Progenitor cell of endocrine pancreas (in vitro differentiated cells): ENCODE results near the gene BRD3OS. TPM values are rescaled to one million over a fixed set of nuclear protein-coding genes. Genes with fewer than 3 reads are reported as not detected.

ENCODE experiments used
- DNase-seq: peaks from one replicate; pipeline ENCODE4 v3.0.0; 2021; ENCODE audit warnings: low spot score; ENCODE audit not compliant: unreplicated experiment
- H3K27ac Mint-ChIP-seq: 2 replicates; pipeline ENCODE4 v1.8.0; 2021; ENCODE audit warnings: mild to moderate bottlenecking, moderate library complexity, mixed read lengths
- H3K27me3 Mint-ChIP-seq: 2 replicates; pipeline ENCODE4 v1.8.0; 2021; ENCODE audit warnings: mixed read lengths
- H3K36me3 Mint-ChIP-seq: 2 replicates; pipeline ENCODE4 v1.8.0; 2022; ENCODE audit warnings: mixed read lengths; ENCODE audit not compliant: insufficient read depth
- H3K4me1 Mint-ChIP-seq: 2 replicates; pipeline ENCODE4 v1.8.0; 2021; ENCODE audit warnings: low read depth, mixed read lengths
- H3K4me3 Mint-ChIP-seq: 2 replicates; pipeline ENCODE4 v1.8.0; 2021; ENCODE audit warnings: low read depth, mild to moderate bottlenecking, moderate library complexity, mixed read lengths
- H3K9me3 Mint-ChIP-seq: 2 replicates; pipeline ENCODE4 v1.8.0; 2021; ENCODE audit warnings: low read depth, mixed read lengths
- total RNA-seq: library from RNA; stranded (reverse); gene quantifications from 2 replicates; pipeline ENCODE4 v1.2.1, GENCODE V29; 2021
- TF ChIP-seq, protein P1 (sequence below): fragments of 200-600 bp; sonication (generic); IDR thresholded peaks from one replicate; pipeline ENCODE4 v1.5.0; 2021; ENCODE audit warnings: antibody characterized with exemption, mild to moderate bottlenecking; ENCODE audit not compliant: unreplicated experiment

Gene BRD3OS
- total RNA-seq, 1 donor from 2014 or later: 28.0 TPM

DNA sequence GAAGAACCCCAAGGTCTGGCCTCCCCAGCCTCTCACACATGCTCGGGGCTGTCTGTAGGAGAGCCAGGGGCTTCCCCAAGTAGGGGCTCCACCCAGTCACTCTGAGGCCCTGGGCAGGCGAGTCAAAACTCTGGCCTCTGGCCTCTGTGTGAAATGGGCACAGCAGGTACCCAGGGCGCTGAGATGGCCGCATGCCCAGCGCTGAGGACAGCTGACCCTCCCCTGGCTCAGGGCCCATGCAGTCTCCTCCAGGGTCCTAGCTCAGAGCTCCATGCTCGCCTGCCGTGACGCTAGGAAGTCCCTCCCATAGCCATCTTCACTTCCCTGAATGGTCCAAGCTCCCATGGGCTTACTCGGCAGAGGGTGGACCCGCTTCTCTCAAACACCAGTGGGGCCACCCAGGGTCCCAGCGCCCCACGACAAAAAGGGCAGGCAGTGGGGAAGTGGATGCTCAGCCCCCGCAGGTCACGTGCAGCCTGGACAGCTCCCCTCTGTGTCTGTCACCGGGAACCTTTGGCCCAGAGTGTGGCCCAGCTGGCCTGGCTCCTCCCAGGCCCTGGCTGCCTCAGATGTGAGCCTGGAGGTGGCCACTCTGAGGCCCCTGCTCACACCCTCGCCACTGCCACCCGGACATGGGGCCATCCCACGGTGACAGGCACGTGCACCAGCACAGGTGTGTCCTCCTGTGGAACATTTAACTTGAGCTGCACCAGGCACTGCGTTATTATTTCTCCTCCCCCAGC, 21.0 kb upstream of the BRD3OS start:
- H3K27ac Mint-ChIP-seq: no peak overlapping the region

DNA sequence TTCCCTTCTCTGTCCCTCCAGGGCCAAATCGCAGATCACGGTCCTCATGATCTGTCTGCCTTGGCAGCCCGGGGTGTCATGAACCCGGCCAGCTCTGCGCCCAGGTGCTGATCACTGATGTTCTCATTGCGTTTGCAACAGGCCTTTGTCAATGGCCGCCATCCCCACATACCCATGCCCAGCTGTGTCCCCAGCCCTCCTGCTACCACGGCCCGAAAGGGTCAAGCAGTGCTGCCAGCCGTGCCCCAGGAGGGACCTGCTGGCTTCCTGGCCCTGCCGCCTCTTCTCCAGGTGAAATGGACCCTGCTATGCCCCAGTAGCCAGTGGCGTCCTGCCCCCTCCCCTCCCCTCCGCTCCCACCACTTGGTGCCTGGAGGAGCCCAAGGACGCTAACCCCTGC, 20.4 kb upstream of the BRD3OS start:
- Mint-ChIP-seq H3K27me3 (peaks cover 6% of the 10 kb centered on the region), H3K9me3 (no peaks in the 10 kb centered on the region), H3K27ac (no peak overlapping the region), H3K4me3 (no peak overlapping the region), H3K36me3 (no peaks in the 10 kb centered on the region), H3K4me1 (no peaks in the 10 kb centered on the region)
- no peak for DNase-seq
- TF ChIP-seq, protein P1, sequence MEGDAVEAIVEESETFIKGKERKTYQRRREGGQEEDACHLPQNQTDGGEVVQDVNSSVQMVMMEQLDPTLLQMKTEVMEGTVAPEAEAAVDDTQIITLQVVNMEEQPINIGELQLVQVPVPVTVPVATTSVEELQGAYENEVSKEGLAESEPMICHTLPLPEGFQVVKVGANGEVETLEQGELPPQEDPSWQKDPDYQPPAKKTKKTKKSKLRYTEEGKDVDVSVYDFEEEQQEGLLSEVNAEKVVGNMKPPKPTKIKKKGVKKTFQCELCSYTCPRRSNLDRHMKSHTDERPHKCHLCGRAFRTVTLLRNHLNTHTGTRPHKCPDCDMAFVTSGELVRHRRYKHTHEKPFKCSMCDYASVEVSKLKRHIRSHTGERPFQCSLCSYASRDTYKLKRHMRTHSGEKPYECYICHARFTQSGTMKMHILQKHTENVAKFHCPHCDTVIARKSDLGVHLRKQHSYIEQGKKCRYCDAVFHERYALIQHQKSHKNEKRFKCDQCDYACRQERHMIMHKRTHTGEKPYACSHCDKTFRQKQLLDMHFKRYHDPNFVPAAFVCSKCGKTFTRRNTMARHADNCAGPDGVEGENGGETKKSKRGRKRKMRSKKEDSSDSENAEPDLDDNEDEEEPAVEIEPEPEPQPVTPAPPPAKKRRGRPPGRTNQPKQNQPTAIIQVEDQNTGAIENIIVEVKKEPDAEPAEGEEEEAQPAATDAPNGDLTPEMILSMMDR: no peak

More for the DNA sequence above, 21.0 kb upstream of the BRD3OS start:
- no peak for DNase-seq
- TF ChIP-seq, protein P1: no peak
- Mint-ChIP-seq H3K4me3 (no peak overlapping the region), H3K9me3 (no peaks in the 10 kb centered on the region), H3K4me1 (no peaks in the 10 kb centered on the region), H3K27me3 (peaks cover 9% of the 10 kb centered on the region), H3K36me3 (no peaks in the 10 kb centered on the region)

DNA sequence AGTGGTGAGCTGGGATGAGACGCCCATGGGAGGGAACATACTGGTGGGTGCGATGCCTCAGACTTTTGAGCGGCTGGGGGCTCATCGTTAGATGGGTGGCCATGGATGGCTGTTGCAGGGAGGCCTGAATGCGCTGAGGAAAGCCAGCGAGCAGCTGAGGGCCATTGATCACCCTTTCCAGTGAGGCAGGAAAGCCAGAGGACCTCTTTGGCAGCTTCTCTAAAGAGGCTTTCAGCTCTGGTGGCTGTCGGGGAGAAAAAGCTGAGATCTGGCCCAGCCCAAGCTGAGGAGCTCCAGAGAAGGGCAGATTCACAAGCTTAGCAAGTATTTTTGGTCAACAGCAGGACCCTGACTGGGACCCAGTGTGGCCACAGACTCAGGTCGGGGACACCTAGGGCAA, 19.9 kb upstream of the BRD3OS start:
- Mint-ChIP-seq H3K4me1 (no peaks in the 10 kb centered on the region), H3K27me3 (peaks cover 3% of the 10 kb centered on the region), H3K4me3 (no peak overlapping the region), H3K36me3 (no peaks in the 10 kb centered on the region), H3K27ac (no peak overlapping the region), H3K9me3 (no peaks in the 10 kb centered on the region)
- DNase-seq: no peak
- TF ChIP-seq, protein P1: no peak

DNA sequence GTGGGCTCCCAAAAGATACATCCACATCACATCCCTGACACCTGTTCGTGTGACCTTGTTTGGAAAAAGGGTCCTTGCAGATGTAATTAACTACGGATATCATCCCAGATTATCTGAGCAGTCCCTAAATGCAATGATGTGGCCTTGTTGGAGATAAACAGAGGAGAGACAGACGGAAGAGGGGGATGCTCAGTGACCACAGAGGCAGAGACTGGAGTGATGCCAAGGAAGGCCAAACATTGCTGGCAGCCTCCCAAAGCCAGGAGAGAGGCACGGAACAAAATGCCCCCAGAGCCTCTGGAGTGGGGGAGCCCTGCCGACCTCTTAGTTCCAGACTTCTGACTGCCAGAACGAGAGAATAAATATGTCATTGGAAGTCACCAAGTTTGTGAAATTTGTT, 18.1 kb upstream of the BRD3OS start:
- Mint-ChIP-seq H3K27me3 (peaks cover 3% of the 10 kb centered on the region), H3K4me3 (no peak overlapping the region), H3K9me3 (no peaks in the 10 kb centered on the region), H3K4me1 (no peaks in the 10 kb centered on the region), H3K36me3 (peaks cover 4% of the 10 kb centered on the region), H3K27ac (no peak overlapping the region)
- DNase-seq: no peak
- TF ChIP-seq, protein P1: no peak

DNA sequence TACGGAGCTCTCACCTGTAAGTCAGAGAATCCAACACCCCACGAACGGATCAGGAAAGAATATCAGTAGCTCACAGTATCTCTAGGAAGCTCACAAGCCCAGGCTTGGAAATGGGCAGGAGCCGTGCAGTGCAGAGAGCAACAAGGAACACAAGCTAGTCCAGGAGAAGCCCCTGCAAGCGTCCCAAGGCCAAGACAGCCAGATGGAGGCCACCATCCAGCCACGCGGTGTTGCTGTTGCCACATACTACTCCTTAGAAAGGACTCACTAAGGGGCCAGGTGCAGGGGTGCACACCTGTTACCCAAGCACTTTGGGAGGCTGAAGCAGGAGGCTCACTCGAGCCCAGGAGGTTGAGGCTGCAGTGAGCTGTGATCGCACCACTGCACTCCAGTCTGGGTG, 17.7 kb upstream of the BRD3OS start:
- Mint-ChIP-seq H3K9me3 (no peaks in the 10 kb centered on the region), H3K27me3 (peaks cover 3% of the 10 kb centered on the region), H3K27ac (no peak overlapping the region), H3K36me3 (peaks cover 4% of the 10 kb centered on the region), H3K4me3 (no peak overlapping the region), H3K4me1 (no peaks in the 10 kb centered on the region)
- TF ChIP-seq, protein P1: no peak
- no peak for DNase-seq
